Tibial nerve (tissue), 3 donors: ENCODE results near the gene KIRREL3.

Experiments used
- CTCF ChIP-seq, 5 experiments: fragments of 200-600 bp in 3 of 5; fragments of 450-650 bp in 2 of 5; sonication (generic) in 3 of 5; IDR thresholded peaks; one replicate each; pipeline ENCODE4 v1.5.1; 2016 to 2019; ENCODE audit warnings: antibody characterized with exemption in 5 of 5, mild to moderate bottlenecking in 3 of 5, moderate library complexity in 2 of 5
- POLR2A ChIP-seq, 2 donors: fragments of 450-650 bp; IDR thresholded peaks; one replicate each; pipeline ENCODE4 v1.6.1; 2017; ENCODE audit warnings: antibody characterized with exemption in 2 of 2, mild to moderate bottlenecking in 2 of 2, moderate library complexity in 2 of 2

DNA sequence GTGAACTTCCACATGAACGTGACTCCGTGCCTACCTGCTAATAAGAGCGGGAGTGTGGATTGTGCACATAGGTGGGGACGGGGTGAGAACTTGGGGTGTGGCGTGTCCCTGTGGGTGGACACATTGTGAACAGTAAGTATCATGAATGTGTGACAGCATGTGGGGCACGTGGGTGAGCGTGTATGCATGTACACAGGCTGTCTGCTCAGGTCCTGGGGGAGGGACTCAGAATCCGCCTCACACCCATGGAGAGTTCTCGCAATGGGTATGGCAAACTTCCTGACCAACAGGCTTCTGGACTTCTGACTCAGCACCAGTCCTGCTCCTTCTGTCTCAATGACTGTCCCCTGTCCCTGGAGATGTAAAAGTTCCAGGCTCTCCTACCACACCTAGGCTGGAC lies 422.1 kb downstream of the KIRREL3 start:
- TF ChIP-seq POLR2A (IDR thresholded peaks at IDR 0.05) (no peak), CTCF (IDR thresholded peaks at IDR 0.05) (no peak)
